GM18868 (cell line): Measurements from ENCODE around the gene KIR2DL3.
"Not testable (repeated sequence)": the region's sequence is repeated elsewhere in the genome, so short reads cannot be mapped to it uniquely, and the experiment has no call there.

Source experiments
- ATAC-seq: cut with Tn5 transposase; IDR thresholded peaks from one replicate; pipeline ENCODE4 v1.9.1; 2021; ENCODE audit warnings: mild to moderate bottlenecking, moderate library complexity; ENCODE audit not compliant: unreplicated experiment

The KIR2DL3 gene

DNA sequence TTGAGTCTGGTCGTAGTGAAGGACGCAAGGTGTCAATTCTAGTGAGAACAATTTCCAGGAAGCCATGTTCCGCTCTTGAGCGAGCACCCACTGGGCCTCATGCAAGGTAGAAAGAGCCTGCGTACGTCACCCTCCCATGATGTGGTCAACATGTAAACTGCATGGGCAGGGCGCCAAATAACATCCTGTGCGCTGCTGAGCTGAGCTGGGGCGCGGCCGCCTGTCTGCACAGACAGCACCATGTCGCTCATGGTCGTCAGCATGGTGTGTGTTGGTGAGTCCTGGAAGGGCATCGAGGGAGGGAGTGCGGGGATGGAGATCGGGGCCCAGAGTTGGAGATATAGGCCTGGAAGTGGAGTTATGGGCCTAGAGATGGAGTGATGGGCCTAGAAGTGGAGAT, at the start of gene KIR2DL3:
Gene KIR2DL3 (plus strand): TSS at position 208 of the 400 bp plus-strand sequence. CDS start 33 bp downstream, at position 241.
- not testable (repeated sequence) for ATAC-seq

DNA sequence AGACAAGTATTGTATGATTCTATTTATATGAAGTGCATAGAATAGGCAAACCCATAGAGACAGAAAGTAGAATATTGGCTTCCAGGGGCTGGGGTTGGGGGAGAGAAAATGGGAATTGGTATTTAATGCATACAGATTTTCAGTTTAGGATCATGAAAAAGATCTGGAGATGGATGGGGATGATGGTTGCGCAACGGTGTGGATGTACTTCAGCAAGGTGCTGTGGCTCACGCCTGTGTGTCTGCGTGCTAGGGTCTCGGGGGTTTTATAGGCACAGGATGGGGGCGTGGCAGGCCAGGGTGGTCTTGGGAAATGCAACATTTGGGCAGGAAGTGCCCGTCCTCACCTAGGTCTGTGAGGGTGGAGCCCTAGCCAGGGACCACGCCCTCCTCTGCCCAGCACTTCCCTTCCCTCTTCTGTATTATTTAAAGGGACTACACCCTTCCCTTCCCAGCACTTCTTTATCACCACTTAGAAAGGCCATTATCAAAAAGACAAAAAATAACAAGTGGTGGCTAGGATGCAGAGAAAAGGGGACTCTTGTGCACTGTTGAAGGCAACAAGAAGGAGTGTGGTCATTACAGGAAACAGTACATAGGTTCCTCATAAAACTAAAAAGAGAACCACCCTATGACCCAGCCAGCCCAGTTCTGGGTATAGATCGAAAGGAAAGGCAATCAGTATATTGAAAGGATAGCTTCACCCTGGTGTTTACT, 46.6 kb upstream of the KIR2DL3 start:
- ATAC-seq = no peak

DNA sequence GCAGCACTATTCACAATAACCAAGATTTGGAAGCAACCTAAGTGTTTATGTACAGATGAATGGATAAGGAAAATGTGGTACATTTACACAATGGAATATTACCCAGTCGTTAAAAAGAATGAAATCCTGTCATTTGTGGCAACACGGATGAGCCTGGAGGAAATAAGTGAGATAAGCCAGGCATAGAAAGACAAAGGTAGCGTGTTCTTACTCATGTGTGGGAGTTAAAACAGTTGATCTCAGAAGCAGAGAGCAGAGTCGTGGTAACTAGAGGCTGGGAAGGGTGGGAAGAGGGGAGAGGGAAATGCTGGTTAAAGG, 46.1 kb upstream of the KIR2DL3 start:
- ATAC-seq = no peak

DNA sequence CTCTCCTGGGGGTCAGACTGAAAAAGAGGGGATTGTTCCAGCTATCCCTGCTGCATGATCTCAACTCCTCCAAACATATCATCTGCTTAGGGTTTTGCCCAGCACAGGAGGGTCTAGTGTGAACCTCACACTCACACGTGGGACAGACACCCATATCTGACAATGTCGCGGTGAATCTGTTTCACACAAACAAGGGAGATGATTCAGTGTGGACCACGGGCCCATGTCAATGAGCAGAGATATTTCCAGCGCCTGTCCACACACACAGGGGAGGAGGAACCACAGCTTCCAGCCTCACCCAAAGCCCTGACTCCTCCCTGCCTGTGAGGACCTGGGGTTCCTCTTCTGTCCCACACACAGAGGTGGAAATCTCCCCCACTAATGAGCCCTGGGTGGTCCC, 43.7 kb upstream of the KIR2DL3 start:
- no peak for ATAC-seq

DNA sequence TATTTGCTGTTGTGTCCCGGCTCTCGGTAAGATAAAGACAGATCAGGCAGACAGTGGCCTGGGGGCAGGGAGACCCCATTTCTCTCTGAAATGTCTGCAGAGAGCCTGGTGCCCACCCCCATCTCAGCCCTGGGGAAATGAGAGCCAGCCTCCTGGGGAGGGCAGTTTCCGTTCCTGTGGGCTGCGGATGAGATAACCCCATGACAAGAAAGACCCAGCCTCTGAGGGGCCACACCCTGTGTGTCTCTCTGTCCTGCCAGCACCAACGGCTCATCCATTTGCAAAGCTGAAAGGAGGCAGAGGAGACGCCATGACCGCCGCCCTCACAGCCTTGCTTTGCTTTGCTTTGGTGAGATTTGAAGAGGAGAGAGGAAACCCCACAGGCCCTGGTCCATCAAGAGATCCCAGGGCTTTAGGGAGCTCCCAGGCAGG, 42.2 kb upstream of the KIR2DL3 start:
- ATAC-seq = no peak

DNA sequence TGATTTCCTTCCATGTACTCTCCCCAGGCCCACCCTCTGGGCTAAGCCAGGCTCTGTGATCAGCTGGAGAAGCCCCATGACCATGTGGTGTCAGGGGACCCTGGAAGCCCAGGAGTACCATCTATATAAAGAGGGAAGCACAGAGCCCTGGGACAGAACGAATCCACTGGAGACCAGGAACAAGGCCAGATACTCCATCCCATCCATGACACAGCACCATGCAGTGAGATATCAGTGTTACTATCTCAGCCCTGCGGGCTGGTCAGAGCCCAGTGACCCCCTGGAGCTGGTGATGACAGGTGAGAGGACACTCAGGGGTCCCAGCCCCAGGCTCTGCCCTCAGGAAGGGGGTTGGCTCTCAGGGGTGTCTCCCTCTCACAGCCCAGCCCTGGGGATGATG, 41.5 kb upstream of the KIR2DL3 start:
- no peak for ATAC-seq

DNA sequence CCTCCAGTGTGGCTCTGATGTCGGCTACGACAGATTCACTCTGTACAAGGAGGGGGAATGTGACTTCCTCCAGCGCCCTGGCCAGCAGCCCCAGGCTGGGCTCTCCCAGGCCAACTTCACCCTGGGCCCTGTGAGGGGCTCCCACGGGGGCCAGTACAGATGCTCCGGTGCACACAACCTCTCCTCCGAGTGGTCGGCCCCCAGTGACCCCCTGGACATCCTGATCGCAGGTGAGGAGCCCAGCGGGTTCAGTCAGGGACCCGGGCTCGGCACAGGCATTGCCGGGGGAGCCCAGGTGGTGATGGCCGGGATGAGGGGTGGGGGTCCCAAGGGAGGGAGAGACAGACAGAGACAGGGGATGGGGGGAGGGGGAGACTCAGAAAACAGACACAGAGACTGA, 40.6 kb upstream of the KIR2DL3 start:
- not testable (repeated sequence) for ATAC-seq

DNA sequence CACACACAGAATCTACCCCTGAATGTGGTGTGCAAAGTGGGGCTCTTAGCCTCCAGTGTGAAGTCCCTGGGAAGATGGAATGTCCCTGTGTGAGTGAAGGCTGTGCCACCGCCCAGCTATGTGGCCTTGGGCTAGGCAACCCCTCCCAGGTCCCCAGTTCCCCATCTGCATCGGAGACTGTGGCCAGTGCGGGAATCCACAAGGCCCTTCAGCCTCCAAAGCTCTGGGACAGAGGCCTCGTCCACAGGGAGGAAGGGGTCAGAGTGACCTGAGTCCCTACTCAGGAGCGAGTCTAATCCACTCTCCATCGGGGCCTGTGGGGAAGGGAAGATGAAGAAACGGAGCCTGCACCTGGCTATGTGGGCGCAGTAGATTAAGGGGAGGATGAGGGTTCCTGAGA, 33.4 kb upstream of the KIR2DL3 start:
- no peak for ATAC-seq

DNA sequence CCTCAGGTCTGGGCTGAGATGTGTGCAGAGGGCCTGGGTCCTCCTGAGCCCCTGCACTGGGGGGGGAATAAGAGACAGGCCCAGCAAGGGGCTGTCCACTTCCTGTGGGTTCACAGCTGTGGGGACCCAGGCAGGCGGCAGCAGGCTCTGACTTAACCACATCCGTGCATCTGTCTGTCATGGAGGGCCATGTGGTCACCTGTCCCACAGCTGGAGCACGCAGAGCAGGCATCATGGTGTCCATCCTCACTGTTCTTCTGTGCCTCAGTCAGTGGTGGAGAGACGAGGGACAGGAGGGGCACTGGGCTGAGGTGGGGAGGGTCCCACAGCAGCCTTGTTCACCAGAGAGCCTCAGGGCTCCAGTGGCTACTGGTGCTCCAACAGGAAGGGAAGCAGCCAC, 30.4 kb upstream of the KIR2DL3 start:
- no peak for ATAC-seq

DNA sequence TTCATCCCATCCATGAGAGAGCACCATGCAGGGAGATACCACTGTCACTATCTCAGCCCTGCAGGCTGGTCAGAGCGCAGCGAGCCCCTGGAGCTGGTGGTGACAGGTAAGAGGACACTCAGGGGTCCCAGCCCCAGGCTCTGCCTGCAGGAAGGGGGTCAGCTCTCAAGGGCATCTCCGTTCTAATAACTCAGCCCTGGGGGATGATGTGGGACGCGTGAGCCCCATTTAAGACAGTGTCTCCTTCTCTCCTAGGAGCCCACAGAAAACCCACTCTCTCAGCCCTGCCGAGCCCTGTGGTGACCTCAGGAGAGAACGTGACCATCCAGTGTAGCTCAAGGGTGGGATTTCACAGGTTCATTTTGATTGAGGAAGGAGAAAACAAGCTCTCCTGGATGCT, 29.5 kb upstream of the KIR2DL3 start:
- no peak for ATAC-seq

DNA sequence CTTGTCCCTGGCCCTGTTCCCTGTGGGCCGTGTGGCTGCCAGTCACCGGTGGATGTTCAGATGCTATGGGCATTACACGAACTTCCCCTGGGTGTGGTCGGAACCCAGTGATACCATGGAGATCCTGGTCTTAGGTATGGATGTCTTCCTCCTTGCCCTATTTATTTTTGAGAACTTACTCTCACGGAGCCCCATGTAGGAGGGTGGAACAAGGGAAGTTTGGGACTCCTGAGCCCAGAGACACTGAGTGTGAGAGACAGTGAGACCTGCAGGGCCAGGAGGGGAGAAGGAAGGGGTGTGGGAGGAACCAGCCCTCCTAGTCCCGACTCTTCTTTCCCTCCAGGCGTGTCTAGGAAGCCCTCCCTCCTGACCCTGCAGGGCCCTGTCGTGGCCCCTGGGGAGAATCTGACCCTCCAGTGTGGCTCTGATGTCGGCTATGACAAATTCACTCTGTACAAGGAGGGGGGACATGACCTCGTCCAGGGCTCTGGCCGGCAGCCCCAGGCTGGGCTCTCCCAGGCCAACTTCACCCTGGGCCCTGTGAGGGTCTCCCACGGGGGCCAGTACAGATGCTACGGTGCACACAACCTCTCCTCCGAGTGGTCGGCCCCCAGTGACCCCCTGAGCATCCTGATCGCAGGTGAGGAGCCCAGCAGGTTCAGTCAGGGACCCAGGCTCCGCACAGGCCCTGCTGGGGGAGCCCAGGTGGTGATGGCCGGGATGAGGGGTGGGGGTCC, 28.9 kb upstream of the KIR2DL3 start:
- ATAC-seq = no peak

DNA sequence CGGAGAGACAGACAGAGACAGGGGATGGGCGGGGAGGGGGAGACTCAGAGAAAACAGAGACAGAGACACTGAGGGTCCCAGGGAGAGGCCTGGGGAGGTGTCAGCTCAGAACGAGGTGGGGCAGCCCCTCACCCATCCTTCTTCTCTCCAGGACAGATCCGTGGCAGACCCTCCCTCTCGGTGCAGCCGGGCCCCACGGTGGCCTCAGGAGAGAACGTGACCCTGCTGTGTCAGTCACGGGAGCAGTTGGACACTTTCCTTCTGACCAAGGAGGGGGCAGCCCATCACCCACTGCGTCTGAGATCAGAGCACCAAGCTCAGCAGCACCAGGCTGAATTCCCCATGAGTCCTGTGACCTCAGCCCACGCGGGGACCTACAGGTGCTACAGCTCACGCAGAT, 28.4 kb upstream of the KIR2DL3 start:
- not testable (repeated sequence) for ATAC-seq

DNA sequence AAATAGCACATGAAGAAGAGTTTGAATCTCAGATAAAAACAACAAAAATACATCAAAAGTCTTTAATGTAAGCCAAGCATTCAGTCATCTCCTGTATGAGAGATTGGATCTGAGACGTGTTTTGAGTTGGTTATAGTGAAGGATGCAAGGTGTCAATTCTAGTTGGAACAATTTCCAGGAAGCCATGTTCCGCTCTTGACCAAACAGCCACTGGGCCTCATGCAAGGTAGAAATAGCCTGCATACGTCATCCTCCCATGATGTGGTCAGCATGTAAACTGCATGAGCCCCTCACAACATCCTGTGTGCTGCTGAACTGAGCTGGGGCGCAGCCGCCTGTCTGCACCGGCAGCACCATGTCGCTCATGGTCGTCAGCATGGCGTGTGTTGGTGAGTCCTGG, 14.2 kb upstream of the KIR2DL3 start, which contains the start of gene KIR3DL3:
Gene KIR3DL3 (plus strand): TSS at position 301 of the 400 bp plus-strand sequence. CDS start 55 bp downstream, at position 356.
- ATAC-seq = no peak

DNA sequence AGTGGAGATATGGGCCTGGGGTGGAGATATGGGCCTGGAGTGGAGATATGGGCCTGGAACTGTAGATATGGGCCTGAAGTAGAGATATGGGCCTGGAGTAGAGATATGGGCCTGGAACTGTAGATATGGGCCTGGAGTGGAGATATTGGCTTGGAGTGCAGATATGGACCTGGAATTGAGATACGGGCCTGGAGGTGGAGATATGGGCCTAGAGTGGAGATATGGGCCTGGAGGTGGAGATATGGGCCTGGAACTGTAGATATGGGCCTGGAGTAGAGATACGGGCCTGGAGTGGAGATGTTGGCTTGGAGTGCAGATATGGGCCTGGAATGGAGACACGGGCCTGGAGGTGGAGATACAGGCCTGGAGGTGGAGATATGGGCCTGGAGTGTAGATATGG, 13.7 kb upstream of the KIR2DL3 start:
- ATAC-seq = no peak

DNA sequence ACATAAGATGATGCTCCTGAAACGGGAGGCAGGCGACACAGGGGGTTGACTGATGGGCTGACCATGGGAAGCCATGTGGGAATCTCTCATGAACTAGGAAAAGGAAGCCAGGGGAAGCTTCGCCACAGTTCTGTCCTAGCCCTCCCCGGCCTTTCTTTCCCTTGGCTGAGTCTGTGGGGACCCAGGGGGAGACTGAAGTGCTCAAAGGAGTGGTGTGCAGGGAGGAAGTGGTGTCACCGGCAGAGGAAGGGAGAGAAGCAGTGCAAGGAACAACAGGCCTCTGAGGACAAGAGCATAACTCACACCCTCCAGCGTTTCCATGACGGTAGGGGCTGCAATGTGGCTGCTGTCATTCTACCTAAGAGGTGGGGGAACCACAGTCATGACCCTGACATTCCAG, 13.0 kb upstream of the KIR2DL3 start:
- ATAC-seq = no peak

DNA sequence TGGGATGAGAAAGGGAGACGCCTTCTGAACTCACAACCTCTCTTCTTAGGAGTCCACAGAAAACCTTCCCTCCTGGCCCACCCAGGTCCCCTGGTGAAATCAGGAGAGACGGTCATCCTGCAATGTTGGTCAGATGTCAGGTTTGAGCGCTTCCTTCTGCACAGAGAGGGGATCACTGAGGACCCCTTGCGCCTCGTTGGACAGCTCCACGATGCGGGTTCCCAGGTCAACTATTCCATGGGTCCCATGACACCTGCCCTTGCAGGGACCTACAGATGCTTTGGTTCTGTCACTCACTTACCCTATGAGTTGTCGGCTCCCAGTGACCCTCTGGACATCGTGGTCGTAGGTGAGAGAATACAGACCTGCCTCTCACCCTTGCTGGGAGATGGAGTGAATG, 10.8 kb upstream of the KIR2DL3 start:
- ATAC-seq = no peak

DNA sequence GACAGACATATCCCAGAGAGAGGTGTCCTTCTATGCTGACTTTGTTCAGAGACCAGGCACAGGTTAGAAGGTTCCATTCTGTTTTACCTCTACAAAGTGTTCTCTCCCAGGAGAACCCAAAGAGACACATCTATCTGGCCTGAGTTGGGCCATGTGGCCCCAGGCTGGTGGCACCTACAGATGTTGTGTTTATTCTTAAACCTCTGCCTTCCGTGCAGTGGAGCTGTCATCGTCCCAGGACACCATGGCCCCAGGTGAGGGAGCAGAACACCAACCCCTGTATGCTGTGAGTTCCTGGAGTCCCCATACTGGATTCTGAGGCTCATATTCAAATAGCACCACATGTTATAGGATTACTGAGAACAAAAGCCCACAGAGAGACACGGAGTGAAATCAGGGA, 10.1 kb upstream of the KIR2DL3 start:
- no peak for ATAC-seq

DNA sequence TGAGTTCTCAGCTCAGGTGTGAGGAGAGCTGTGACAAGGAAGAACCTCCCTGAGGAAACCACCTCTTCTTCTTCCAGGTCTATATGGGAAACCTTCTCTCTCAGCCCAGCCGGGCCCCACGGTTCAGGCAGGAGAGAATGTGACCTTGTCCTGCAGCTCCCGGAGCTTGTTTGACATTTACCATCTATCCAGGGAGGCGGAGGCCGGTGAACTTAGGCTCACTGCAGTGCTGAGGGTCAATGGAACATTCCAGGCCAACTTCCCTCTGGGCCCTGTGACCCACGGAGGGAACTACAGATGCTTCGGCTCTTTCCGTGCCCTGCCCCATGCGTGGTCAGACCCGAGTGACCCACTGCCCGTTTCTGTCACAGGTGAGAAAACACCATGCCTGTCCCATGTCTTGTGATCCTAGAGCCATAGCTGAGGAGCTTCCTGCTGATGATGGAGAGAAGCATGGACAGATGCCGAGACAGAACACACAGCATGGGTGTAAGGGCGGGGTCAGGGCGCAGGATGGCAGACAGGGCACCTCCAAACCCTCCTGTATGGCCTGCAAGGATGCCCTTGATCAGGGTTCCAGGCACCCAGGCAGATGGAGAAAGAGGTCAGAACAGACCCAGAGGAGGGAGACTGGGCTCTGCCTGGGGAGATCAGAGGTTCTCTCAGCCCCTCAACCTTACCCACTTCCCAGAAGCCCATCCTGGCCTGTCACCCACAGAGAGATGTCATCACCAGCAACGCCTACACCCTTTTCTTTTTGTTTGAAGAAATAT, 8.7 kb upstream of the KIR2DL3 start:
- no peak for ATAC-seq

DNA sequence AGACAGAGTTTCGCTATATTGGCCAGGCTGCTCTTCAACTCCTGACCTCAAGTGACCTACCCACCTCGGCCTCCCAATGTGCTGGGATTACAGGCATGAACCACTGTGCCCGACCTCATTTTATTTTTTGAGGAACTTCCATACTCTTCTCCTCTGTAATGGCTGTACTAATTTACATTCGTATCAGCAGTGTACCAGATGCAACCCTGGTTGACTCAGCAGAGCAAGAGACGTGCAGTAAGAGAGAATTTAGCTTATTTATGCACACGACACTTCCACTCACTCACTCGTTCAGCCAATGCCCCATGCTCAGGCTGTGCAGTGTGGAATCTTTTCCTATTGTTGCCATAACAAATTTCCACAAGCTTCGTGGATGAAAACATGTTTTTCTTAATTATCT, 7.1 kb upstream of the KIR2DL3 start:
- no peak for ATAC-seq

DNA sequence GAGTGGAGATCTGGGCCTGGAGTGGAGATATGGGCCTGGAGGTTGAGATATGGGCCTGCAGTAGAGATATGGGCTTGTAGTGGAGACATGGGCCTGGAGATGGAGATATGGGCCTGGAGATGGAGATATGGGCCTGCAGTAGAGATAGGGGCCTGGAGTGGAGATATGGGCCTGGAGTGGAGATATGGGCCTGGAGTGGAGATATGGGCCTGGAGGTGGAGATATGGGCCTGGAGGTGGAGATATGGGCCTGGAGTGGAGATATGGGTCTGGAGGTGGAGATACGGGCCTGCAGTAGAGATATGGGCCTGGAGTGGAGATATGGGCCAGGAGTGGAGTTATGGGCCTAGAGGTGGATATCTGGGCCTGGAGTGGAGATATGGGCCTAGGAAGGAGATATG, 402 bp downstream of the KIR2DL3 start:
- ATAC-seq = no peak

DNA sequence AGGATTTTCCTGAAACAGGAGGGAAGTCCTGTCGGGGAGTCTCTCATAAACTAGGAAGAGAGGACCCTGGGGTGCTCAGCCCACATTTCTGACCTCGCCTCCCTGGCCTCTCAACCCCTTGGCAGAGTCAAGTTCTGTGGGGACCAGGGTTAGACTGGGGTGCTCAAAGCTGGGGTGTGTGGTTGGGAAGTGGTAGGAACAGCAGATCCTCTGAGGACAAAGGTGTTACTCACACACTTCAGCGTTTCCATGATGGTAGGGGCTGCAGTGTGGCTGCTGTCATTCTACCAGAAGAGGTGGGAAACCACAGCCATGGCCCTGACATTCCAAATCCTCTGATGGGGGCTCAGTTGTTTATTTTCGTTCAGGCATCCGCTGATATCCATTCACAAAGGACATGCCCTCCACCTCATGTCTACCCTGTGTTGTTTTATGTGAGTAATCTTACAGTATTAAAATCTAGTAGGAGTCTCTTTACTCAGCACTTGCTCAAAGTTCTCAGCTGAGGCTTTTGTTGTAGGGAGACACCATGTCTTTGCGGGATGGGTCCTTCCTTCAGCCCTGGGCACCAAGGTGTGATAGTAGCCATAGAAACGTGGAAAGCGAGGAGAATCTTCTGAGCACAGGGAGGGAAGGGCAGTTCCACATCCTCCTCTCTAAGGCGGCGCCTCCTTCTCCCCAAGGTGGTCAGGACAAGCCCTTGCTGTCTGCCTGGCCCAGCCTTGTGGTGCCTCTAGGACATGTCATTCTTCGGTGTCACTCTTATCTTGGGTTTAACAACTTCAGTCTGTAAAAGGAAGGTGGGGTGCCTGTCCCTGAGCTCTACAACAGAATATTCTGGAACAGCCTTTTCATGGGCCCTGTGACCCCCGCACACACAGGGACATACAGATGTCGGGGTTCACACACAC, 1.5 kb downstream of the KIR2DL3 start:
- ATAC-seq = no peak
